HepG2 (cell line): Measurements from ENCODE around the gene DGAT2. TPM values are rescaled to one million over a fixed set of nuclear protein-coding genes. Genes with fewer than 3 reads are reported as not detected.

ENCODE experiments used
- AGO1 ChIP-seq: fragments of 200-400 bp; formaldehyde crosslinking; IDR thresholded peaks from 2 replicates; pipeline ENCODE4 v1.6.1; 2017; ENCODE audit warnings: mild to moderate bottlenecking, low read depth, low read length, moderate library complexity; ENCODE audit not compliant: poor library complexity, severe bottlenecking
- CBFB ChIP-seq: sonication (generic); formaldehyde crosslinking; IDR thresholded peaks from 2 replicates; pipeline ENCODE4 v1.4.0; 2020; ENCODE audit warnings: missing genetic modification reagents
- NR2F6 ChIP-seq, 2 experiments: IDR thresholded peaks; 2 replicates each; pipeline ENCODE4 v1.6.1; 2016; ENCODE audit warnings: antibody characterized with exemption in 1 of 2, mild to moderate bottlenecking in 1 of 2
- RAD21 ChIP-seq: fragments of 450-650 bp; formaldehyde crosslinking; IDR thresholded peaks from 2 replicates; pipeline ENCODE4 v1.5.0; 2020; ENCODE audit warnings: mild to moderate bottlenecking
- SP2 ChIP-seq: sonication (generic); formaldehyde crosslinking; IDR thresholded peaks from 2 replicates; pipeline ENCODE4 v1.5.1; 2020; ENCODE audit warnings: mild to moderate bottlenecking, missing genetic modification reagents
- ZFY ChIP-seq: sonication (generic); formaldehyde crosslinking; IDR thresholded peaks from 2 replicates; pipeline ENCODE4 v1.4.0; 2020; ENCODE audit warnings: missing genetic modification reagents
- ZNF616 ChIP-seq: sonication (generic); formaldehyde crosslinking; IDR thresholded peaks from 2 replicates; pipeline ENCODE4 v1.5.0; 2020; ENCODE audit warnings: low read depth, mild to moderate bottlenecking, missing genetic modification reagents
- polyA plus RNA-seq, 8 experiments: library from polyadenylated mRNA; depleted of rRNA in 3 of 8; stranded (reverse) in 7 of 8; unstranded in 1 of 8; fragments of >200 nt; fragmentation: Illumina TruSeq in 4 of 8; extraction: Trizol in 4 of 8; gene quantifications; 2 replicates each; pipeline versions ENCODE4 v1.2.1 to v1.2.3, GENCODE V29; 2011 to 2016; ENCODE audit warnings: low read depth in 4 of 8, missing spikeins in 1 of 8, mixed read lengths in 1 of 8; ENCODE audit not compliant: insufficient read depth in 1 of 8
- total RNA-seq, 5 experiments: library from RNA; depleted of rRNA; stranded (reverse); fragments of >200 nt; fragmentation: Illumina TruSeq; extraction: Trizol; gene quantifications; 2 replicates each; pipeline ENCODE4 v1.2.3, GENCODE V29; 2016; ENCODE audit warnings: low read depth in 1 of 5
- TF ChIP-seq, protein P1 (sequence below): sonication (generic); formaldehyde crosslinking; IDR thresholded peaks from 2 replicates; pipeline ENCODE4 v1.9.0; 2022; ENCODE audit warnings: missing genetic modification reagents, mild to moderate bottlenecking, borderline replicate concordance
- TF ChIP-seq, protein P2 (sequence below): sonication (generic); formaldehyde crosslinking; IDR thresholded peaks from 2 replicates; pipeline ENCODE4 v1.5.0; 2020; ENCODE audit warnings: missing genetic modification reagents, mild to moderate bottlenecking, borderline replicate concordance

Gene DGAT2
- total and polyA plus RNA-seq, 2 of the 13 experiments (the other 11 are each of a cell fraction or from before 2014, with no cell fraction given): 39.0 to 65.6 TPM

DNA sequence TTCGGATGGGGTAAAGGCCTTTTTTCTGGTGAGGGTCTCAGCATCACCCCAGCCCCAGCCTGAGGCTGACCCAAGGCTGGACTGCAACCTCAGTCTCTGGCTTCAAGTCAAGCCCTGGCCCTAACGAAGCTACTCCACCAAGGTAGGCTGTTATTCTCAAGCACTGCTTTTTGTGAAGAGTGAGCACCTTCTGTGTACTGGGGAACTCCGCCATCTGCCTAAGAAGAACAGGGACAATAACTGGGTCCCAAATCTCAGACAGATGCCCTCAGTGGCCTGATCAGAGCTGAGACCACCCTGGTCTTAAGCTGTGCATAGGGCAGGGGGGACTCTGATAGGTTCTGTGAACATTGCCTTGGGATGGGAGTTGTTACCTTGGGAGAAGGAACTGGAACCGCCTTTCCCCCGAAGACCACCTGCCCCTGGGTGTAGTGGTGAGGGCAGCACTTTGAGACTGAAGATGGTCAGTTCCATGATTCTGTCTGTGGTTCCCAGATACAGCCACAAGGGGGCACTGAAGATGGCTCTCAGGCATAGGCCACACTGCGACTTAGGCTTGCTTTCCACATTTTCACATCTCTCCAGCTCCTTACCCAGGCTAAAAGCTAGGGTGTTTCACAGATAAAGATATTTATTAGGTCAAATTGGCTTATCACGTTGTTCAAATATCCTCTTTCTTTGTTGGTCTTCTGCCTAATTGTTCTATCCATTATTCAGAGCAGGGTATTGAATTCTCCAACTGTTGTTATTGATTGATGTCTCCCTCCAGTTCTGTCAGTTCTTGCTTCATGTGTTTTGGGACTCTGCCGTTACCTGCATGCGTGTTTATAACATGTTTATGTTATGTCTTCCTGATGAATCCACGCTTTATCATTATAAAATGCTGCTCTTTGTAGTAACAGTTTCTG is 34.6 kb downstream of the DGAT2 start (continued):
- TF ChIP-seq, protein P1, sequence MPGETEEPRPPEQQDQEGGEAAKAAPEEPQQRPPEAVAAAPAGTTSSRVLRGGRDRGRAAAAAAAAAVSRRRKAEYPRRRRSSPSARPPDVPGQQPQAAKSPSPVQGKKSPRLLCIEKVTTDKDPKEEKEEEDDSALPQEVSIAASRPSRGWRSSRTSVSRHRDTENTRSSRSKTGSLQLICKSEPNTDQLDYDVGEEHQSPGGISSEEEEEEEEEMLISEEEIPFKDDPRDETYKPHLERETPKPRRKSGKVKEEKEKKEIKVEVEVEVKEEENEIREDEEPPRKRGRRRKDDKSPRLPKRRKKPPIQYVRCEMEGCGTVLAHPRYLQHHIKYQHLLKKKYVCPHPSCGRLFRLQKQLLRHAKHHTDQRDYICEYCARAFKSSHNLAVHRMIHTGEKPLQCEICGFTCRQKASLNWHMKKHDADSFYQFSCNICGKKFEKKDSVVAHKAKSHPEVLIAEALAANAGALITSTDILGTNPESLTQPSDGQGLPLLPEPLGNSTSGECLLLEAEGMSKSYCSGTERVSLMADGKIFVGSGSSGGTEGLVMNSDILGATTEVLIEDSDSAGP (CRISPR knock-in tag): peak; percentile 17; the same call in 1 of the 2 replicates
- TF ChIP-seq NR2F6 (IDR thresholded peaks at IDR 0.05) (no peak), NR2F6 (CRISPR knock-in tag; IDR thresholded peaks at IDR 0.05) (peak; percentile 38; the same call in 1 of the 2 replicates), CBFB (CRISPR knock-in tag) (0 out of 2 replicates have a peak, but pooled peaks have one; percentile 34), RAD21 (CRISPR knock-in tag) (peak; percentile 87), ZFY (CRISPR knock-in tag) (peak; percentile 42; the same call in 1 of the 2 replicates), AGO1 (no peak), ZNF616 (CRISPR knock-in tag) (no peak), SP2 (CRISPR knock-in tag) (peak; percentile 39; the same call in 1 of the 2 replicates)
- TF ChIP-seq, protein P2, sequence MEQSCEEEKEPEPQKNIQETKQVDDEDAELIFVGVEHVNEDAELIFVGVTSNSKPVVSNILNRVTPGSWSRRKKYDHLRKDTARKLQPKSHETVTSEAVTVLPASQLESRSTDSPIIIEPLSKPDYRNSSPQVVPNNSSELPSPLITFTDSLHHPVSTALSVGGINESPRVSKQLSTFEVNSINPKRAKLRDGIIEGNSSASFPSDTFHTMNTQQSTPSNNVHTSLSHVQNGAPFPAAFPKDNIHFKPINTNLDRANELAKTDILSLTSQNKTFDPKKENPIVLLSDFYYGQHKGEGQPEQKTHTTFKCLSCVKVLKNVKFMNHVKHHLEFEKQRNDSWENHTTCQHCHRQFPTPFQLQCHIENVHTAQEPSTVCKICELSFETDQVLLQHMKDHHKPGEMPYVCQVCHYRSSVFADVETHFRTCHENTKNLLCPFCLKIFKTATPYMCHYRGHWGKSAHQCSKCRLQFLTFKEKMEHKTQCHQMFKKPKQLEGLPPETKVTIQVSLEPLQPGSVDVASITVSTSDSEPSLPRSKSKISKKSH (CRISPR knock-in tag): no peak
